Measurements from ENCODE around the gene DDX52. TPM values are rescaled to one million over a fixed set of nuclear protein-coding genes. Genes with fewer than 3 reads are reported as not detected.

The DDX52 gene
- total and polyA plus RNA-seq, 2 of the 8 experiments (the other 6 are each of a cell fraction or from before 2014, with no cell fraction given), result 10.0 to 45.9 TPM

DNA sequence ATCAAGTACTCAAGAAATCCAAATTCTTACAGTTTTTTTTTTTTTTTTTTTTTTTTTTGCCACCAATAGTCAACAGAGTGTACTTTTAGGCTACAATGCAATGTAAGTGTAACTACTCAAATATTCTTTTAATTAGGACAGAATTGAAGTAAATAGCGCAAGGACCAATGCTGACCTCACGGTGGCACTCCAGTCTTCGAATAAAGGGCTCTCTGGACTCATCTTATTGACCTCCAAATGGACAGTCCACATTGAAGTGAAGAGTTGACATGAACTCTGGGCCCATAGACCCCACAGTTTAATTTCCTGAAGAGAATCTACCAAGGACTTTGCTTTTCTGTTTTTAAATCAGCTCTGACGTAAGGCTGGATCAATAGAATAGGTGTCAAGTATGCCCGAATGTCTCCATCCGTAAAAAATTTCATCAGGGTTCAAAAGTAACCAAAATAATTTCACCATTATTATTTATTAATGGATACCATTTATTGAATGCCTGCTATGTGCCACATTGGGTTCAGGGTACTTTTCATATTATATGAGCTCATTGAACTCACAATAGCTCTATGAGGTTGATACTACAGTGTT, 7.3 kb upstream of the DDX52 start:
- FAIRE-seq, result no peak
- Histone ChIP-seq H2BK12ac (ENCODE audit: low read depth, low read length) (no peak overlapping the region), H3K79me2 (ENCODE audit: control insufficient read depth in 1 of 2, insufficient read depth in 2 of 2, low read length in 2 of 2) (no peaks in the 10 kb centered on the region), H3K4me2 (ENCODE audit: insufficient read depth in 1 of 2, low read depth in 2 of 2, low read length in 2 of 2) (no peak overlapping the region), H3K23ac (ENCODE audit: insufficient read length) (no peak overlapping the region), H2AK5ac (ENCODE audit: low read depth, low read length) (no peak overlapping the region), H4K8ac (ENCODE audit: extremely low read depth, insufficient read depth, low read length) (no peak overlapping the region), H3K9me3 (ENCODE audit: insufficient read depth in 2 of 2, low read depth in 1 of 2, low read length in 1 of 2) (no peaks in the 10 kb centered on the region), H4K20me1 (replicated peaks in 1 of 2; ENCODE audit: control insufficient read depth in 1 of 2, insufficient read depth in 2 of 2, low read length in 2 of 2) (no peaks in the 10 kb centered on the region), H3K79me1 (ENCODE audit: low read depth, low read length) (no peaks in the 10 kb centered on the region), H3K18ac (ENCODE audit: extremely low read depth, low read length) (no peak overlapping the region), H2BK120ac (replicated peaks; ENCODE audit: low read depth, low read length) (no peak overlapping the region), H4K91ac (replicated peaks; ENCODE audit: insufficient read length, low read length) (no peak overlapping the region), H4K5ac (ENCODE audit: insufficient read length, low read depth, low read length) (no peak overlapping the region), H2BK15ac (ENCODE audit: low read length) (no peak overlapping the region), H3K27ac (ENCODE audit: low read depth, low read length) (no peak overlapping the region), H3K9ac (replicated peaks in 1 of 4; ENCODE audit: extremely low read depth in 1 of 4, low read depth in 3 of 4, low read length in 3 of 4) (no peak overlapping the region), H3K27me3 (replicated peaks in 1 of 4; ENCODE audit: control insufficient read depth in 3 of 4, extremely low read depth in 1 of 4, insufficient read depth in 3 of 4, low read length in 3 of 4) (no peaks in the 10 kb centered on the region; a peak in 3 of 7 replicates), H3K23me2 (ENCODE audit: low read depth, low read length) (peaks cover 1% of the 10 kb centered on the region; the same call in 1 of the 2 replicates), H3K56ac (replicated peaks; ENCODE audit: insufficient read length, low read depth, low read length) (no peak overlapping the region), H2AFZ (ENCODE audit: low read length) (no peak overlapping the region), H3K14ac (ENCODE audit: insufficient read length) (no peak overlapping the region), H3K4me1 (replicated peaks in 1 of 4; ENCODE audit: control insufficient read depth in 3 of 4, insufficient read depth in 4 of 4, low read length in 3 of 4) (no peaks in the 10 kb centered on the region), H3K36me3 (ENCODE audit: control insufficient read depth in 2 of 4, insufficient read depth in 4 of 4, low read length in 3 of 4) (no peaks in the 10 kb centered on the region), H3K4ac (replicated peaks; ENCODE audit: insufficient read length, low read depth, low read length) (no peak overlapping the region), H2BK5ac (ENCODE audit: low read depth, low read length) (no peak overlapping the region), H3K4me3 (ENCODE audit: extremely low read depth in 1 of 4, insufficient read depth in 2 of 4, low read depth in 3 of 4, low read length in 4 of 4) (no peak overlapping the region), H2BK20ac (ENCODE audit: low read length) (no peak overlapping the region)
- peak; percentile 80 to 87 for TF ChIP-seq RAD21 (IDR thresholded peaks at IDR 0.05 in 1 of 2, conservative IDR thresholded peaks at IDR 0.05 in 1 of 2; ENCODE audit: low read depth in 2 of 2, low read length in 2 of 2)
- TF ChIP-seq SIN3A (conservative IDR thresholded peaks at IDR 0.05 in 1 of 2, IDR thresholded peaks at IDR 0.05 in 1 of 2; ENCODE audit: low read depth in 1 of 2, low read length in 2 of 2), result no peak
- peak; percentile 20 to 73 (median 68) for TF ChIP-seq CTCF (IDR thresholded peaks at IDR 0.05; ENCODE audit: control extremely low read depth in 1 of 3, insufficient read depth in 1 of 3, low read depth in 1 of 3, low read length in 3 of 3)
- ChIA-PET POLR2A (ENCODE audit: partially characterized antibody) (interaction anchor here (0.6 to 1.0 kb wide), 2 partner anchors 11 to 181 kb away, joined by 3 read pairs; no protein-coding TSS in a partner anchor), CTCF (ENCODE audit: partially characterized antibody) (interaction anchor here (0.6 to 6.1 kb wide), 34 partner anchors 10 to 838 kb away, joined by 3 to 48 read pairs (median 4); no protein-coding TSS in a partner anchor)
- 52% methylated on average over 6 of the region's 6 CpGs; no CpG with 5 or more reads in 1 of the 2 experiments for WGBS, 2 experiments (ENCODE audit: extremely low coverage in 1 of 2, insufficient coverage in 1 of 2, insufficient read length in 1 of 2, insufficient replicate concordance in 2 of 2, low coverage in 1 of 2, low lambda C conversion rate in 2 of 2, missing lambda C conversion rate in 1 of 2)
- DNase-seq (ENCODE audit: low read depth in 1 of 2, low spot score in 2 of 2), result no peak

All from H1 (cell line).